ENCODE data around the gene KRTAP9-1. TPM values are rescaled to one million over a fixed set of nuclear protein-coding genes. Genes with fewer than 3 reads are reported as not detected.
"Not testable (repeated sequence)": the region's sequence is repeated elsewhere in the genome, so short reads cannot be mapped to it uniquely, and the experiment has no call there.

The KRTAP9-1 gene
- total and polyA plus RNA-seq, 2 experiments from 2014 or later: not detected

- TF ChIP-seq ZNF462 (CRISPR knock-in tag; IDR thresholded peaks at IDR 0.05) (no peak), CTCF (conservative IDR thresholded peaks at IDR 0.05; ENCODE audit: low read depth in 2 of 2) (no peak)
These were observed 35.8 kb upstream of the KRTAP9-1 start (continued) for GRCh38 chr17:41153856-41154255.

- H3K27ac Mint-ChIP-seq; H3K4me1 Mint-ChIP-seq; H3K4me1 ChIP-seq (ENCODE audit: insufficient read depth); H3K27me3 Mint-ChIP-seq (ENCODE audit: insufficient read depth, low read depth, poor library complexity); H3K4me3 Mint-ChIP-seq; H3K27me3 ChIP-seq (ENCODE audit: insufficient read depth); H3K4me3 ChIP-seq; H4K20me1 ChIP-seq (replicated peaks; ENCODE audit: insufficient read depth); H2AFZ ChIP-seq; H3K36me3 ChIP-seq (ENCODE audit: insufficient read depth); H3K27ac ChIP-seq (ENCODE audit: low read depth); H3F3A ChIP-seq (replicated peaks; ENCODE audit: low read depth); H3K9me2 ChIP-seq (ENCODE audit: insufficient read depth); DNase-seq (ENCODE audit: low spot score); H3K4me2 ChIP-seq; H3K9me3 Mint-ChIP-seq; H3K36me3 Mint-ChIP-seq (ENCODE audit: low read depth); ATAC-seq; H3K79me2 ChIP-seq (replicated peaks; ENCODE audit: insufficient read depth): not testable (repeated sequence)
These were observed 29.5 kb upstream of the KRTAP9-1 start for GRCh38 chr17:41160190-41160589.

GRCh38 chr17:41160648-41161047 lies 29.0 kb upstream of the KRTAP9-1 start, which contains the start of gene KRTAP4-4:
Gene KRTAP4-4, minus strand, starts transcription at chr17:41160748. Its CDS starts 57 bp downstream, at chr17:41160691.
- H3K27ac ChIP-seq (ENCODE audit: low read depth): no peak within 1 kb of the TSS
- peaks cover 3% of the 10 kb centered on the region; the same call in 2 of the 3 replicates for H3K4me1 Mint-ChIP-seq
- DNase-seq (ENCODE audit: low spot score): no peak
- H3K36me3 ChIP-seq (ENCODE audit: insufficient read depth): no peaks in the 10 kb centered on the region
- ATAC-seq: no peak
- no peak within 1 kb of the TSS for H3K4me3 Mint-ChIP-seq
- H3K9me2 ChIP-seq (ENCODE audit: insufficient read depth): no peaks in the 10 kb centered on the region
- no peak within 1 kb of the TSS for H3K4me3 ChIP-seq
- H3F3A ChIP-seq (replicated peaks; ENCODE audit: low read depth): no peaks in the 10 kb centered on the region
- no peak within 1 kb of the TSS for H3K27ac Mint-ChIP-seq
- no peaks in the 10 kb centered on the region for H3K79me2 ChIP-seq (replicated peaks; ENCODE audit: insufficient read depth)
- H3K27me3 Mint-ChIP-seq (ENCODE audit: insufficient read depth, low read depth, poor library complexity): peaks cover 5% of the 10 kb centered on the region
- H4K20me1 ChIP-seq (replicated peaks; ENCODE audit: insufficient read depth): no peaks in the 10 kb centered on the region
- H2AFZ ChIP-seq: no peak within 1 kb of the TSS; the same call in 1 of the 2 replicates
- H3K4me2 ChIP-seq: no peak within 1 kb of the TSS
- H3K36me3 Mint-ChIP-seq (ENCODE audit: low read depth): no peaks in the 10 kb centered on the region
- H3K4me1 ChIP-seq (ENCODE audit: insufficient read depth): no peaks in the 10 kb centered on the region
- no peaks in the 10 kb centered on the region for H3K9me3 Mint-ChIP-seq
- no peaks in the 10 kb centered on the region for H3K27me3 ChIP-seq (ENCODE audit: insufficient read depth)
- TF ChIP-seq CREB1 (CRISPR knock-in tag; IDR thresholded peaks at IDR 0.05; ENCODE audit: low read depth) (no peak), STAT1 (IDR thresholded peaks at IDR 0.05; ENCODE audit: unreplicated experiment) (no peak), NANOG (IDR thresholded peaks at IDR 0.05; ENCODE audit: borderline replicate concordance) (no peak)

Measured in GM23338 (cell line).